Measurements from ENCODE around the gene SDR42E1.

Gene SDR42E1

GRCh38 chr16:81975637-81976036, 35.6 kb downstream of the SDR42E1 start:
- H3K4me3 ChIP-seq (ENCODE audit: low read length): no peak overlapping the region
- no peak for DNase-seq (ENCODE audit: low read depth)
- no peak for TF ChIP-seq CTCF (IDR thresholded peaks at IDR 0.05; ENCODE audit: insufficient read depth, low read depth, low read length, missing control alignments)

GRCh38 chr16:81973737-81974136, 37.5 kb downstream of the SDR42E1 start:
- H3K4me3 ChIP-seq (ENCODE audit: low read length): no peak overlapping the region
- no peak for DNase-seq (ENCODE audit: low read depth)
- no peak for TF ChIP-seq CTCF (IDR thresholded peaks at IDR 0.05; ENCODE audit: insufficient read depth, low read depth, low read length, missing control alignments)

GRCh38 chr16:81971853-81972252, 39.4 kb downstream of the SDR42E1 start:
- no peak for DNase-seq (ENCODE audit: low read depth)
- H3K4me3 ChIP-seq (ENCODE audit: low read length): no peak overlapping the region
- no peak for TF ChIP-seq CTCF (IDR thresholded peaks at IDR 0.05; ENCODE audit: insufficient read depth, low read depth, low read length, missing control alignments)

GRCh38 chr16:81967358-81967757, 43.9 kb downstream of the SDR42E1 start:
- H3K4me3 ChIP-seq (ENCODE audit: low read length): no peak overlapping the region
- TF ChIP-seq CTCF (IDR thresholded peaks at IDR 0.05; ENCODE audit: insufficient read depth, low read depth, low read length, missing control alignments): no peak

GRCh38 chr16:81964808-81965207, 46.5 kb downstream of the SDR42E1 start:
- no peak for TF ChIP-seq CTCF (IDR thresholded peaks at IDR 0.05; ENCODE audit: insufficient read depth, low read depth, low read length, missing control alignments)
- no peak for DNase-seq (ENCODE audit: low read depth)

More at GRCh38 chr16:81967358-81967757, 43.9 kb downstream of the SDR42E1 start:
- no peak for DNase-seq (ENCODE audit: low read depth)

GRCh38 chr16:81956213-81956948, 54.9 kb downstream of the SDR42E1 start:
- TF ChIP-seq CTCF (IDR thresholded peaks at IDR 0.05; ENCODE audit: insufficient read depth, low read depth, low read length, missing control alignments): no peak
- peak; percentile 78 for DNase-seq (ENCODE audit: low read depth)
- no peak overlapping the region for H3K4me3 ChIP-seq (ENCODE audit: low read length)

More at GRCh38 chr16:81964808-81965207, 46.5 kb downstream of the SDR42E1 start:
- no peak overlapping the region for H3K4me3 ChIP-seq (ENCODE audit: low read length)

GRCh38 chr16:81951564-81951963, 59.7 kb downstream of the SDR42E1 start:
- no peak overlapping the region for H3K4me3 ChIP-seq (ENCODE audit: low read length)
- TF ChIP-seq CTCF (IDR thresholded peaks at IDR 0.05; ENCODE audit: insufficient read depth, low read depth, low read length, missing control alignments): no peak
- no peak for DNase-seq (ENCODE audit: low read depth)
